Mammary epithelial cell (primary cell): ENCODE results near the gene MAP7D1.

Source experiments
- CTCF ChIP-seq, 2 donors: IDR thresholded peaks in 1 of 2; conservative IDR thresholded peaks in 1 of 2; 2 replicates each; pipeline ENCODE4 v1.5.1; 2011 to 2012; ENCODE audit warnings: inconsistent platforms in 2 of 2, low read length in 2 of 2, mild to moderate bottlenecking in 2 of 2, control low read depth in 1 of 2, low read depth in 1 of 2; ENCODE audit not compliant: insufficient read depth in 1 of 2; ENCODE audit errors: extremely low read depth in 1 of 2
- EZH2 ChIP-seq: IDR thresholded peaks from 2 replicates; pipeline ENCODE4 v1.6.1; 2012; ENCODE audit warnings: low read length, inconsistent platforms, borderline replicate concordance

GRCh38 chr1:36172983-36173382 lies 17.0 kb downstream of the MAP7D1 start:
- TF ChIP-seq CTCF (conservative IDR thresholded peaks at IDR 0.05 in 1 of 2, IDR thresholded peaks at IDR 0.05 in 1 of 2; ENCODE audit: extremely low read depth in 1 of 2, insufficient read depth in 1 of 2, low read depth in 1 of 2, low read length in 2 of 2) (no peak), EZH2 (no peak)
